ENCODE data around the gene MPV17. TPM values are rescaled to one million over a fixed set of nuclear protein-coding genes. Genes with fewer than 3 reads are reported as not detected.
A peak's percentile ranks its signal among the peaks of the same experiment; 100 is the strongest.

Gene MPV17
- total and polyA plus RNA-seq, 2 of the 13 experiments (the other 11 are each of a cell fraction or from before 2014, with no cell fraction given): 48.9 to 129 TPM

DNA sequence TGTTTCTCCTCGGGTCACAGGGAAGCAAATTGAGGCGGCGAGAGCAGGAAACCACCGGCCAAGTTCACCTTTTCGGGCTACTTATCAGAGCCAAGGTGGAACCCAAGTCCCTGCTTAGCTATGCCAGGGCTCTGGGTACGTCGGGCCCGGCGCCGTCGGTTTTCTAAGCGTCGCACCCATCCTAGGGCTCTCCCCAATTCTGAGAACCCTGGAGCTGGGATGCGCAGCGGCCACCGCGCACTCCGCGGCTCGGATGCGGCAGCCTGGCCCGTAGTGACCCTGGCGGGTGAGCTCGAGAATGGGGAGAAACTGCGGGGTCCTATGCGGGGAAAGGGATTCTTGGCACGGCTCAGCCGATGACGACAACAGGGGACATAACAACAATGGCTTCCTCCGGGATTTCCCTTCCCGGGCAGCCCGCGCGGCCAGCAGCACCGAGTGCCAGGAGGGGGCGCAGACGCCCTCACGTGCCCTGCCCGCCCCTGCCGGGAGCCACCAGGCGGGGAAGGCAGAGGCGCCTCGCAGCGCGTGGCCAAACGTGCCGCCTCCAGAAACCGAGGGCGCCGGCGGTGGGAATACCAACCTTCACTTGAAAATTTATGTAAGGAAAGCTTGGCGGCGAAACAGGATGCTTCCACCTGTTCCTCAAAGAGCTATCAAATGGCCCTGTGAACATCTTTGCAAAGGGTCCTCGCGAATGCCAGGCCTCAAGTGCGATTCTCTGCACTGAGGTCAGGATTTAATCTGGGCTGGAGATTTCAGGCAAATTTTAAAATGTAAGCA, 58.0 kb downstream of the MPV17 start (continued):
- TF ChIP-seq, protein P1, sequence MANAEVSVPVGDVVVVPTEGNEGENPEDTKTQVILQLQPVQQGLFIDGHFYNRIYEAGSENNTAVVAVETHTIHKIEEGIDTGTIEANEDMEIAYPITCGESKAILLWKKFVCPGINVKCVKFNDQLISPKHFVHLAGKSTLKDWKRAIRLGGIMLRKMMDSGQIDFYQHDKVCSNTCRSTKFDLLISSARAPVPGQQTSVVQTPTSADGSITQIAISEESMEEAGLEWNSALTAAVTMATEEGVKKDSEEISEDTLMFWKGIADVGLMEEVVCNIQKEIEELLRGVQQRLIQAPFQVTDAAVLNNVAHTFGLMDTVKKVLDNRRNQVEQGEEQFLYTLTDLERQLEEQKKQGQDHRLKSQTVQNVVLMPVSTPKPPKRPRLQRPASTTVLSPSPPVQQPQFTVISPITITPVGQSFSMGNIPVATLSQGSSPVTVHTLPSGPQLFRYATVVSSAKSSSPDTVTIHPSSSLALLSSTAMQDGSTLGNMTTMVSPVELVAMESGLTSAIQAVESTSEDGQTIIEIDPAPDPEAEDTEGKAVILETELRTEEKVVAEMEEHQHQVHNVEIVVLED (CRISPR knock-in tag; IDR thresholded peaks at IDR 0.05; ENCODE audit: borderline replicate concordance): peak; percentile 54; the same call in 1 of the 2 replicates
- peak; percentile 32; the same call in 1 of the 2 replicates for TF ChIP-seq ISL2 (CRISPR knock-in tag; IDR thresholded peaks at IDR 0.05)
- TF ChIP-seq GATAD1 (CRISPR knock-in tag; IDR thresholded peaks at IDR 0.05): peak; percentile 53
- peak; percentile 93 for TF ChIP-seq ZNF274 (CRISPR knock-in tag; IDR thresholded peaks at IDR 0.05)
- TF ChIP-seq NFE2 (CRISPR knock-in tag; IDR thresholded peaks at IDR 0.05): peak; percentile 39; the same call in 1 of the 2 replicates
- 0 out of 2 replicates have a peak, but pooled peaks have one; percentile 68 for TF ChIP-seq ZNF782 (CRISPR knock-in tag; IDR thresholded peaks at IDR 0.05; ENCODE audit: borderline replicate concordance)
- TF ChIP-seq, protein P2, sequence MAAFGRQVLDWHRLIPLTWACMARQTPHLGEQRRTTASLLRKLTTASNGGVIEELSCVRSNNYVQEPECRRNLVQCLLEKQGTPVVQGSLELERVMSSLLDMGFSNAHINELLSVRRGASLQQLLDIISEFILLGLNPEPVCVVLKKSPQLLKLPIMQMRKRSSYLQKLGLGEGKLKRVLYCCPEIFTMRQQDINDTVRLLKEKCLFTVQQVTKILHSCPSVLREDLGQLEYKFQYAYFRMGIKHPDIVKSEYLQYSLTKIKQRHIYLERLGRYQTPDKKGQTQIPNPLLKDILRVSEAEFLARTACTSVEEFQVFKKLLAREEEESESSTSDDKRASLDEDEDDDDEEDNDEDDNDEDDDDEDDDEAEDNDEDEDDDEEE (CRISPR knock-in tag; IDR thresholded peaks at IDR 0.05): peak; percentile 95; the same call in 1 of the 2 replicates
- TF ChIP-seq HHEX (CRISPR knock-in tag; IDR thresholded peaks at IDR 0.05): no peak
- peak; percentile 57; the same call in 1 of the 2 replicates for TF ChIP-seq ZNF552 (CRISPR knock-in tag; IDR thresholded peaks at IDR 0.05; ENCODE audit: borderline replicate concordance)
- TF ChIP-seq KLF15 (CRISPR knock-in tag; IDR thresholded peaks at IDR 0.05; ENCODE audit: borderline replicate concordance): no peak
- no peak for TF ChIP-seq ZNF34 (CRISPR knock-in tag; IDR thresholded peaks at IDR 0.05; ENCODE audit: borderline replicate concordance)
- 0 out of 2 replicates have a peak, but pooled peaks have one; percentile 38 for TF ChIP-seq ZNF224 (CRISPR knock-in tag; IDR thresholded peaks at IDR 0.05)
- TF ChIP-seq TCF7L2 (IDR thresholded peaks at IDR 0.05; ENCODE audit: low read depth, low read length): no peak
- peak; percentile 42 for TF ChIP-seq NFYC (CRISPR knock-in tag; IDR thresholded peaks at IDR 0.05)
- TF ChIP-seq KDM2A (CRISPR knock-in tag; IDR thresholded peaks at IDR 0.05; ENCODE audit: borderline replicate concordance, low read depth): peak; percentile 92
- peak; percentile 42 for TF ChIP-seq RBM39 (IDR thresholded peaks at IDR 0.05; ENCODE audit: low read depth, low read length, poor library complexity, severe bottlenecking)
- TF ChIP-seq, protein P3, sequence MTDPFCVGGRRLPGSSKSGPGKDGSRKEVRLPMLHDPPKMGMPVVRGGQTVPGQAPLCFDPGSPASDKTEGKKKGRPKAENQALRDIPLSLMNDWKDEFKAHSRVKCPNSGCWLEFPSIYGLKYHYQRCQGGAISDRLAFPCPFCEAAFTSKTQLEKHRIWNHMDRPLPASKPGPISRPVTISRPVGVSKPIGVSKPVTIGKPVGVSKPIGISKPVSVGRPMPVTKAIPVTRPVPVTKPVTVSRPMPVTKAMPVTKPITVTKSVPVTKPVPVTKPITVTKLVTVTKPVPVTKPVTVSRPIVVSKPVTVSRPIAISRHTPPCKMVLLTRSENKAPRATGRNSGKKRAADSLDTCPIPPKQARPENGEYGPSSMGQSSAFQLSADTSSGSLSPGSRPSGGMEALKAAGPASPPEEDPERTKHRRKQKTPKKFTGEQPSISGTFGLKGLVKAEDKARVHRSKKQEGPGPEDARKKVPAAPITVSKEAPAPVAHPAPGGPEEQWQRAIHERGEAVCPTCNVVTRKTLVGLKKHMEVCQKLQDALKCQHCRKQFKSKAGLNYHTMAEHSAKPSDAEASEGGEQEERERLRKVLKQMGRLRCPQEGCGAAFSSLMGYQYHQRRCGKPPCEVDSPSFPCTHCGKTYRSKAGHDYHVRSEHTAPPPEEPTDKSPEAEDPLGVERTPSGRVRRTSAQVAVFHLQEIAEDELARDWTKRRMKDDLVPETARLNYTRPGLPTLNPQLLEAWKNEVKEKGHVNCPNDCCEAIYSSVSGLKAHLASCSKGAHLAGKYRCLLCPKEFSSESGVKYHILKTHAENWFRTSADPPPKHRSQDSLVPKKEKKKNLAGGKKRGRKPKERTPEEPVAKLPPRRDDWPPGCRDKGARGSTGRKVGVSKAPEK (CRISPR knock-in tag; IDR thresholded peaks at IDR 0.05; ENCODE audit: borderline replicate concordance): peak; percentile 60; the same call in 1 of the 2 replicates
- TF ChIP-seq ZNF282 (IDR thresholded peaks at IDR 0.05; ENCODE audit: partially characterized antibody): no peak
- TF ChIP-seq, protein P4, sequence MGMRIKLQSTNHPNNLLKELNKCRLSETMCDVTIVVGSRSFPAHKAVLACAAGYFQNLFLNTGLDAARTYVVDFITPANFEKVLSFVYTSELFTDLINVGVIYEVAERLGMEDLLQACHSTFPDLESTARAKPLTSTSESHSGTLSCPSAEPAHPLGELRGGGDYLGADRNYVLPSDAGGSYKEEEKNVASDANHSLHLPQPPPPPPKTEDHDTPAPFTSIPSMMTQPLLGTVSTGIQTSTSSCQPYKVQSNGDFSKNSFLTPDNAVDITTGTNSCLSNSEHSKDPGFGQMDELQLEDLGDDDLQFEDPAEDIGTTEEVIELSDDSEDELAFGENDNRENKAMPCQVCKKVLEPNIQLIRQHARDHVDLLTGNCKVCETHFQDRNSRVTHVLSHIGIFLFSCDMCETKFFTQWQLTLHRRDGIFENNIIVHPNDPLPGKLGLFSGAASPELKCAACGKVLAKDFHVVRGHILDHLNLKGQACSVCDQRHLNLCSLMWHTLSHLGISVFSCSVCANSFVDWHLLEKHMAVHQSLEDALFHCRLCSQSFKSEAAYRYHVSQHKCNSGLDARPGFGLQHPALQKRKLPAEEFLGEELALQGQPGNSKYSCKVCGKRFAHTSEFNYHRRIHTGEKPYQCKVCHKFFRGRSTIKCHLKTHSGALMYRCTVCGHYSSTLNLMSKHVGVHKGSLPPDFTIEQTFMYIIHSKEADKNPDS (CRISPR knock-in tag; IDR thresholded peaks at IDR 0.05): 0 out of 2 replicates have a peak, but pooled peaks have one; percentile 28
- peak; percentile 88 for TF ChIP-seq YY1 (IDR thresholded peaks at IDR 0.05; ENCODE audit: insufficient read depth, insufficient replicate concordance, low read depth, low read length)

Measured in HepG2 (cell line).